ENCODE measurements around the gene PHOSPHO1. TPM values are rescaled to one million over a fixed set of nuclear protein-coding genes. Genes with fewer than 3 reads are reported as not detected.

Gene PHOSPHO1, protein sequence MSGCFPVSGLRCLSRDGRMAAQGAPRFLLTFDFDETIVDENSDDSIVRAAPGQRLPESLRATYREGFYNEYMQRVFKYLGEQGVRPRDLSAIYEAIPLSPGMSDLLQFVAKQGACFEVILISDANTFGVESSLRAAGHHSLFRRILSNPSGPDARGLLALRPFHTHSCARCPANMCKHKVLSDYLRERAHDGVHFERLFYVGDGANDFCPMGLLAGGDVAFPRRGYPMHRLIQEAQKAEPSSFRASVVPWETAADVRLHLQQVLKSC
- total RNA-seq, result not detected in 2 replicates

GRCh38 chr17:49230636-49231562 is at the start of gene PHOSPHO1:
PHOSPHO1 (minus strand) TSS chr17:49230787; CDS start chr17:49226691, 4,096 bp downstream.

DNA sequence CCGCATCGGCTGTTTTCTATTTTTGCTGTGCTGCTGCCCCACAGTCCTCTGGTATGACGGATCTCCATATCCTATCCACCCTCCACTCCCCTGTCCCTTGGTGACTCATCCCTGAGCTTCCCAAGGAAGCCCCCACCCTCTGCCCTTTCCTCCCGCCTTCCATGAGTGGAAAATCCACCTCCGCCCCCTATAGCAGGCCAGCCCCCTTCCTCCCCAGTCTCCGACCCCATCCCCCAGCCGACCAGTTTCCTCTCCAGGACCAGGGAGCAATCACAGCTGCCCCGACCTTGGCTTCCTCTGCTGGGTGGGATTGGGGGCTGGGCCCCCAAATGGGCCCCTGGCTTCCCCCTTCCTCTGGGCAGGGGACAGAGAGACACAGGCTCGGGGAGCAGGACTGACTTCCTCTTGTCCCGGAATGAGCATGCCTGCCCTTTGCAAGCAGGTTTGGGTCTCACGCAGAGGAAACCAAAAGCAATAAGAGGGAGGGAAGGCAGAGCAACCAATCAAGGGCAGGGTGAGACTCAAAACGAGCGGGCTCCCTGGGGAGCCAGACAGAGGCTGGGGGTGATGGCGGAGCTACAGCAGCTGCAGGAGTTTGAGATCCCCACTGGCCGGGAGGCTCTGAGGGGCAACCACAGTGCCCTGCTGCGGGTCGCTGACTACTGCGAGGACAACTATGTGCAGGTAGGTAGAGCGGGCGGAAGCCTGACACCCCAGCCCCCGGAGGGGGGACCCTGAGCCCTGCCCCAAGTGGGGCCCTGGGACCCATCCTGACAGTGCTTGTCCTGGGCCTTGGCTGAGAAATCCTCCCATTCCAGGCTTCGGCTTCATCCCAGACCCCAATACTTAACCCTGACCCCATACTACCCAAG is 20.2 kb downstream of the PHOSPHO1 start, which contains the start of the genes ABI3 and GNGT2:
Gene ABI3 (plus strand): TSS at position 550 of the 872 bp plus-strand sequence. CDS start 18 bp downstream, at position 568.
Gene GNGT2 (minus strand): TSS at position 417 of the 872 bp plus-strand sequence. CDS start 3,152 bp downstream, outside the sequence.

Other genes with a start within 250 kb of the PHOSPHO1 start
- gene IGF2BP1, start 233.4 kb downstream of the PHOSPHO1 start, total RNA-seq, result 0.86 and 1.9 TPM in 2 replicates
- not detected in 2 replicates for gene B4GALNT2, start 98.0 kb downstream of the PHOSPHO1 start, total RNA-seq
- gene GNGT2, start 20.2 kb downstream of the PHOSPHO1 start, total RNA-seq, result not detected in 2 replicates
- not detected in 2 replicates for gene ABI3, start 20.1 kb downstream of the PHOSPHO1 start, total RNA-seq
- gene ZNF652, start 131.5 kb upstream of the PHOSPHO1 start, total RNA-seq, result 3.5 and 4.4 TPM in 2 replicates
- gene PHB1, start 184.1 kb upstream of the PHOSPHO1 start, total RNA-seq, result 214 and 233 TPM in 2 replicates

Data from myometrial cell (primary cell).